ENCODE measurements around the gene PPP6R1. TPM values are rescaled to one million over a fixed set of nuclear protein-coding genes. Genes with fewer than 3 reads are reported as not detected.

The PPP6R1 gene
- total and polyA plus RNA-seq, 2 of the 13 experiments (the other 11 are each of a cell fraction or from before 2014, with no cell fraction given): 25.8 to 54.0 TPM

- TF ChIP-seq, protein P1, sequence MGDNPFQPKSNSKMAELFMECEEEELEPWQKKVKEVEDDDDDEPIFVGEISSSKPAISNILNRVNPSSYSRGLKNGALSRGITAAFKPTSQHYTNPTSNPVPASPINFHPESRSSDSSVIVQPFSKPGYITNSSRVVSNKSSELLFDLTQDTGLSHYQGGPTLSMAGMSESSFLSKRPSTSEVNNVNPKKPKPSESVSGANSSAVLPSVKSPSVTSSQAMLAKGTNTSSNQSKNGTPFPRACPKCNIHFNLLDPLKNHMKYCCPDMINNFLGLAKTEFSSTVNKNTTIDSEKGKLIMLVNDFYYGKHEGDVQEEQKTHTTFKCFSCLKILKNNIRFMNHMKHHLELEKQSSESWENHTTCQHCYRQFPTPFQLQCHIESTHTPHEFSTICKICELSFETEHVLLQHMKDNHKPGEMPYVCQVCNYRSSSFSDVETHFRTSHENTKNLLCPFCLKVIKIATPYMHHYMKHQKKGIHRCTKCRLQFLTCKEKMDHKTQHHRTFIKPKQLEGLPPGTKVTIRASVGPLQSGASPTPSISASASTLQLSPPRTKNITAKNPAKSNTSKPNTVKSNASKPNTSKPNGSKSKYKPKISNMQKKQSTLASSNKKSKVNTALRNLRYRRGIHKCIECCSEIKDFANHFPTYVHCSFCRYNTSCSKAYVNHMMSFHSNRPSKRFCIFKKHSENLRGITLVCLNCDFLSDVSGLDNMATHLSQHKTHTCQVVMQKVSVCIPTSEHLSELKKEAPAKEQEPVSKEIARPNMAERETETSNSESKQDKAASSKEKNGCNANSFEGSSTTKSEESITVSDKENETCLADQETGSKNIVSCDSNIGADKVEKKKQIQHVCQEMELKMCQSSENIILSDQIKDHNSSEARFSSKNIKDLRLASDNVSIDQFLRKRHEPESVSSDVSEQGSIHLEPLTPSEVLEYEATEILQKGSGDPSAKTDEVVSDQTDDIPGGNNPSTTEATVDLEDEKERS (CRISPR knock-in tag; IDR thresholded peaks at IDR 0.05): no peak
- no peak for TF ChIP-seq ZNF777 (CRISPR knock-in tag; IDR thresholded peaks at IDR 0.05)
- TF ChIP-seq FOXA3 (CRISPR knock-in tag; IDR thresholded peaks at IDR 0.05): peak; percentile 86
- no peak for TF ChIP-seq TOE1 (CRISPR knock-in tag; IDR thresholded peaks at IDR 0.05)
- TF ChIP-seq ESRRA (CRISPR knock-in tag; IDR thresholded peaks at IDR 0.05; ENCODE audit: low read depth): no peak; the same call in 1 of the 2 replicates
- TF ChIP-seq ZNF44 (CRISPR knock-in tag; IDR thresholded peaks at IDR 0.05): peak; percentile 77; the same call in 1 of the 2 replicates
- TF ChIP-seq ZNF331 (CRISPR knock-in tag; IDR thresholded peaks at IDR 0.05): peak; percentile 65; the same call in 1 of the 2 replicates
- TF ChIP-seq PRMT3 (CRISPR knock-in tag; IDR thresholded peaks at IDR 0.05; ENCODE audit: borderline replicate concordance, low read depth): no peak; the same call in 1 of the 2 replicates
- no peak for TF ChIP-seq NFE2 (CRISPR knock-in tag; IDR thresholded peaks at IDR 0.05)
- TF ChIP-seq NCOA1 (CRISPR knock-in tag; IDR thresholded peaks at IDR 0.05): peak; percentile 67; the same call in 1 of the 2 replicates
- TF ChIP-seq KDM4B (CRISPR knock-in tag; IDR thresholded peaks at IDR 0.05): peak; percentile 36; the same call in 1 of the 2 replicates
- TF ChIP-seq ZNF782 (CRISPR knock-in tag; IDR thresholded peaks at IDR 0.05; ENCODE audit: borderline replicate concordance): no peak
- peak; percentile 59; the same call in 1 of the 2 replicates for TF ChIP-seq KDM6A (CRISPR knock-in tag; IDR thresholded peaks at IDR 0.05; ENCODE audit: low read depth)
- peak; percentile 44; the same call in 1 of the 2 replicates for TF ChIP-seq TGIF2 (CRISPR knock-in tag; IDR thresholded peaks at IDR 0.05)
- TF ChIP-seq MATR3 (CRISPR knock-in tag; IDR thresholded peaks at IDR 0.05): no peak
- TF ChIP-seq ARNT2 (CRISPR knock-in tag; IDR thresholded peaks at IDR 0.05; ENCODE audit: low read depth): peak; percentile 53; the same call in 1 of the 2 replicates
- TF ChIP-seq, protein P2, sequence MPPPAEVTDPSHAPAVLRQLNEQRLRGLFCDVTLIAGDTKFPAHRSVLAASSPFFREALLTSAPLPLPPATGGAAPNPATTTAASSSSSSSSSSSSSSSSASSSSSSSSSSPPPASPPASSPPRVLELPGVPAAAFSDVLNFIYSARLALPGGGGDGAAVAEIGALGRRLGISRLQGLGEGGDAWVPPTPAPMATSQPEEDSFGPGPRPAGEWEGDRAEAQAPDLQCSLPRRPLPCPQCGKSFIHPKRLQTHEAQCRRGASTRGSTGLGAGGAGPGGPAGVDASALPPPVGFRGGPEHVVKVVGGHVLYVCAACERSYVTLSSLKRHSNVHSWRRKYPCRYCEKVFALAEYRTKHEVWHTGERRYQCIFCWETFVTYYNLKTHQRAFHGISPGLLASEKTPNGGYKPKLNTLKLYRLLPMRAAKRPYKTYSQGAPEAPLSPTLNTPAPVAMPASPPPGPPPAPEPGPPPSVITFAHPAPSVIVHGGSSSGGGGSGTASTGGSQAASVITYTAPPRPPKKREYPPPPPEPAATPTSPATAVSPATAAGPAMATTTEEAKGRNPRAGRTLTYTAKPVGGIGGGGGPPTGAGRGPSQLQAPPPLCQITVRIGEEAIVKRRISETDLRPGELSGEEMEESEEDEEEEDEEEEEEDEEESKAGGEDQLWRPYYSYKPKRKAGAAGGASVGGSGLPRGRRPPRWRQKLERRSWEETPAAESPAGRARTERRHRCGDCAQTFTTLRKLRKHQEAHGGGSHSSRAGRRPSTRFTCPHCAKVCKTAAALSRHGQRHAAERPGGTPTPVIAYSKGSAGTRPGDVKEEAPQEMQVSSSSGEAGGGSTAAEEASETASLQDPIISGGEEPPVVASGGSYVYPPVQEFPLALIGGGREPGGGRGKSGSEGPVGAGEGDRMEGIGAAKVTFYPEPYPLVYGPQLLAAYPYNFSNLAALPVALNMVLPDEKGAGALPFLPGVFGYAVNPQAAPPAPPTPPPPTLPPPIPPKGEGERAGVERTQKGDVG (CRISPR knock-in tag; IDR thresholded peaks at IDR 0.05; ENCODE audit: borderline replicate concordance): peak; percentile 76; the same call in 1 of the 2 replicates
- TF ChIP-seq MAFK (conservative IDR thresholded peaks at IDR 0.05 in 1 of 2, IDR thresholded peaks at IDR 0.05 in 1 of 2; ENCODE audit: low read length in 2 of 2): no peak
- peak; percentile 83 for TF ChIP-seq POLR2AphosphoS2 (IDR thresholded peaks at IDR 0.05; ENCODE audit: low read depth, low read length)
- peak; percentile 49; the same call in 1 of the 2 replicates for TF ChIP-seq ZNF205 (CRISPR knock-in tag; IDR thresholded peaks at IDR 0.05)
- peak; percentile 24; the same call in 1 of the 2 replicates for TF ChIP-seq KAT8 (CRISPR knock-in tag; IDR thresholded peaks at IDR 0.05)
- 0 out of 2 replicates have a peak, but pooled peaks have one; percentile 51 for TF ChIP-seq MXD3 (CRISPR knock-in tag; IDR thresholded peaks at IDR 0.05)
- no peak for TF ChIP-seq FOXM1 (CRISPR knock-in tag; IDR thresholded peaks at IDR 0.05)
- TF ChIP-seq YY1 (IDR thresholded peaks at IDR 0.05; ENCODE audit: insufficient read depth, insufficient replicate concordance, low read depth, low read length): no peak
Observed at GRCh38 chr19:55206664-55207500, 51.9 kb downstream of the PPP6R1 start (continued).
